Heart left ventricle (tissue), 13 donors: ENCODE results near the gene STARD3.
"Not testable (repeated sequence)": the region's sequence is repeated elsewhere in the genome, so short reads cannot be mapped to it uniquely, and the experiment has no call there.

Experiments
- POLR2A ChIP-seq, 2 donors: fragments of 450-650 bp; IDR thresholded peaks; one replicate each; pipeline ENCODE4 v1.6.1; 2017; ENCODE audit warnings: antibody characterized with exemption in 2 of 2, mild to moderate bottlenecking in 2 of 2, moderate library complexity in 2 of 2
- TF ChIP-seq, protein P1 (sequence below), 12 donors: fragments of 200-600 bp; sonication (generic) in 4 of 12; IDR thresholded peaks; one replicate each; pipeline versions ENCODE4 v1.5.0 to v1.8.0; 2018 to 2022; ENCODE audit warnings: antibody characterized with exemption in 12 of 12, mild to moderate bottlenecking in 5 of 12
- donor health status: ischemic (EF 13 %, LVEDD 7.1; RV severe dilation, severe dysfunction).
- donor health status: DM: no; HTN: yes; CAD: no.
- donor health status: DM: no; HTN: no; CAD: no.
- donor health status: ischemic (EF 25% LVEDD 6.9; RV normal size, moderate dysfunction).
- donor health status: ischemic (EF 25% LVEDD 5.7; RV mildly dilated, moderate dysfunction).
- donor health status: ischemic (EF 35%, LVEDD 5.7; RV mildly dilated, moderate dysfunction).
- donor health status: nonischemic (EF 11% LVEDD 7.7; RV severe dilation, severe dysfunction).
- donor health status: DM: yes; HTN: yes; CAD: no.
- donor health status: PGD.
- donor health status: ischemic (EF 29% LVEDD 5.4; RV normal size, mild dysfunction).
- donor health status: nonischemic (EF 23%, LVEDD 6.1; RV moderate dilation, normal function).

DNA sequence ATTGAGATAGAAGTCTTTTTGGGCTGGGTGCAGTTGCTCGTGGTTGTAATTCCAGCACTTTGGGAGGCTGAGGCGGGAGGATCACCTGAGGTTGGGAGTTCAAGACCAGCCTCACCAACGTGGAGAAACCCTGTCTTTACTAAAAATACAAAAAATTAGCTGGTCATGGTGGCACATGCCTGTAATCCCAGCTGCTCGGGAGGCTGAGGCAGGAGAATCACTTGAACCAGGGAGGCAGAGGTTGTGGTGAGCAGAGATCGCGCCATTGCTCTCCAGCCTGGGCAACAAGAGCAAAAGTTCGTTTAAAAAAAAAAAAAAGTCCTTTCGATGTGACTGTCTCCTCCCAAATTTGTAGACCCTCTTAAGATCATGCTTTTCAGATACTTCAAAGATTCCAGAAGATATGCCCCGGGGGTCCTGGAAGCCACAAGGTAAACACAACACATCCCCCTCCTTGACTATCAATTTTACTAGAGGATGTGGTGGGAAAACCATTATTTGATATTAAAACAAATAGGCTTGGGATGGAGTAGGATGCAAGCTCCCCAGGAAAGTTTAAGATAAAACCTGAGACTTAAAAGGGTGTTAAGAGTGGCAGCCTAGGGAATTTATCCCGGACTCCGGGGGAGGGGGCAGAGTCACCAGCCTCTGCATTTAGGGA, 62.3 kb downstream of the STARD3 start:
- TF ChIP-seq, protein P1, sequence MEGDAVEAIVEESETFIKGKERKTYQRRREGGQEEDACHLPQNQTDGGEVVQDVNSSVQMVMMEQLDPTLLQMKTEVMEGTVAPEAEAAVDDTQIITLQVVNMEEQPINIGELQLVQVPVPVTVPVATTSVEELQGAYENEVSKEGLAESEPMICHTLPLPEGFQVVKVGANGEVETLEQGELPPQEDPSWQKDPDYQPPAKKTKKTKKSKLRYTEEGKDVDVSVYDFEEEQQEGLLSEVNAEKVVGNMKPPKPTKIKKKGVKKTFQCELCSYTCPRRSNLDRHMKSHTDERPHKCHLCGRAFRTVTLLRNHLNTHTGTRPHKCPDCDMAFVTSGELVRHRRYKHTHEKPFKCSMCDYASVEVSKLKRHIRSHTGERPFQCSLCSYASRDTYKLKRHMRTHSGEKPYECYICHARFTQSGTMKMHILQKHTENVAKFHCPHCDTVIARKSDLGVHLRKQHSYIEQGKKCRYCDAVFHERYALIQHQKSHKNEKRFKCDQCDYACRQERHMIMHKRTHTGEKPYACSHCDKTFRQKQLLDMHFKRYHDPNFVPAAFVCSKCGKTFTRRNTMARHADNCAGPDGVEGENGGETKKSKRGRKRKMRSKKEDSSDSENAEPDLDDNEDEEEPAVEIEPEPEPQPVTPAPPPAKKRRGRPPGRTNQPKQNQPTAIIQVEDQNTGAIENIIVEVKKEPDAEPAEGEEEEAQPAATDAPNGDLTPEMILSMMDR (IDR thresholded peaks at IDR 0.05): not testable (repeated sequence)
- TF ChIP-seq POLR2A (IDR thresholded peaks at IDR 0.05): not testable (repeated sequence)
